Measurements from ENCODE around the gene OR2L5.

- TF ChIP-seq CTCF (IDR thresholded peaks at IDR 0.05) = no peak
- TF ChIP-seq POLR2A (IDR thresholded peaks at IDR 0.05) = no peak
Measured at GRCh38 chr1:248000169-248000568, 13.3 kb upstream of the OR2L5 start.

Measured in thyroid gland (tissue), 4 donors.